Astrocyte (in vitro differentiated cells and primary cell): ENCODE data around the gene PIH1D1. TPM values are rescaled to one million over a fixed set of nuclear protein-coding genes. Genes with fewer than 3 reads are reported as not detected.

Experiments
- DNase-seq: peaks from one replicate; pipeline ENCODE4 v3.0.0-alpha.2; 2010; ENCODE audit warnings: low read depth
- FAIRE-seq: peaks from 2 replicates; lab custom pipeline; 2011; peaks lifted over from hg19 to GRCh38; lab: Jason Lieb, UNC
- H2AFZ ChIP-seq: 2 replicates; pipeline ENCODE4 v1.6.0; 2012; ENCODE audit warnings: low read depth, low read length, inconsistent platforms
- H3K27ac ChIP-seq: 2 replicates; pipeline ENCODE4 v1.5.1; 2011; ENCODE audit warnings: low read depth, low read length, inconsistent platforms
- H3K27me3 ChIP-seq: 2 replicates; pipeline ENCODE4 v1.6.0; 2011; ENCODE audit warnings: low read length, inconsistent platforms; ENCODE audit not compliant: insufficient read depth
- H3K36me3 ChIP-seq: 2 replicates; pipeline ENCODE4 v1.5.1; 2011; ENCODE audit warnings: low read length, inconsistent platforms; ENCODE audit not compliant: insufficient read depth
- H3K4me1 ChIP-seq: 2 replicates; pipeline ENCODE4 v1.5.1; 2011; ENCODE audit warnings: low read length, inconsistent platforms; ENCODE audit not compliant: insufficient read depth
- H3K4me2 ChIP-seq: 2 replicates; pipeline ENCODE4 v1.6.0; 2012; ENCODE audit warnings: low read length, inconsistent platforms
- H3K4me3 ChIP-seq: 2 replicates; pipeline ENCODE4 v1.5.1; 2011; ENCODE audit warnings: low read depth, mild to moderate bottlenecking, low read length, inconsistent platforms; ENCODE audit not compliant: insufficient read depth
- H3K79me2 ChIP-seq: 2 replicates; pipeline ENCODE4 v1.6.0; 2012; ENCODE audit warnings: mild to moderate bottlenecking, low read length, inconsistent platforms; ENCODE audit not compliant: insufficient read depth
- H3K9ac ChIP-seq: 2 replicates; pipeline ENCODE4 v1.6.0; 2012; ENCODE audit warnings: mild to moderate bottlenecking, low read length, inconsistent platforms
- H3K9me3 ChIP-seq: 2 replicates; pipeline ENCODE4 v1.5.1; 2012; ENCODE audit warnings: low read depth, mild to moderate bottlenecking, low read length, inconsistent platforms; ENCODE audit not compliant: insufficient read depth
- H4K20me1 ChIP-seq: 2 replicates; pipeline ENCODE4 v1.6.0; 2012; ENCODE audit warnings: low read length, inconsistent platforms; ENCODE audit not compliant: insufficient read depth
- H3K27ac Mint-ChIP-seq: one replicate; pipeline ENCODE4 v1.8.0; 2021; ENCODE audit warnings: mild to moderate bottlenecking, mixed read lengths; ENCODE audit not compliant: unreplicated experiment
- H3K27me3 Mint-ChIP-seq: one replicate; pipeline ENCODE4 v1.8.0; 2021; ENCODE audit warnings: low read depth, mixed read lengths; ENCODE audit not compliant: unreplicated experiment
- H3K36me3 Mint-ChIP-seq: one replicate; pipeline ENCODE4 v1.8.0; 2021; ENCODE audit warnings: low read depth, mixed read lengths; ENCODE audit not compliant: unreplicated experiment
- H3K4me1 Mint-ChIP-seq: one replicate; pipeline ENCODE4 v1.8.0; 2021; ENCODE audit warnings: low read depth, mixed read lengths; ENCODE audit not compliant: unreplicated experiment
- H3K4me3 Mint-ChIP-seq: one replicate; pipeline ENCODE4 v1.8.0; 2021; ENCODE audit warnings: mild to moderate bottlenecking, moderate library complexity, mixed read lengths; ENCODE audit not compliant: unreplicated experiment
- H3K9me3 Mint-ChIP-seq: one replicate; pipeline ENCODE4 v1.8.0; 2021; ENCODE audit warnings: mild to moderate bottlenecking, mixed read lengths; ENCODE audit not compliant: unreplicated experiment
- CTCF ChIP-seq: IDR thresholded peaks from 2 replicates; pipeline ENCODE4 v1.5.1; 2011; ENCODE audit warnings: low read depth, mild to moderate bottlenecking, inconsistent platforms, low read length, moderate library complexity; ENCODE audit not compliant: insufficient read depth
- EZH2 ChIP-seq: IDR thresholded peaks from 2 replicates; pipeline ENCODE4 v1.6.1; 2012; ENCODE audit warnings: mild to moderate bottlenecking, low read length, inconsistent platforms; ENCODE audit not compliant: insufficient read depth
- total RNA-seq: library from RNA; stranded (reverse); gene quantifications from 2 replicates; pipeline ENCODE4 v1.2.1, GENCODE V29; 2021

The PIH1D1 gene
- total RNA-seq, 1 donor from 2014 or later: 61.3 TPM

GRCh38 chr19:49427339-49427738 is 24.3 kb downstream of the PIH1D1 start:
- no peak for FAIRE-seq
- Mint-ChIP-seq H3K4me3 (no peak overlapping the region), H3K27ac (no peak overlapping the region), H3K27me3 (peaks cover 81% of the 10 kb centered on the region), H3K36me3 (no peaks in the 10 kb centered on the region), H3K4me1 (peaks cover 2% of the 10 kb centered on the region), H3K9me3 (peaks cover 3% of the 10 kb centered on the region)
- Histone ChIP-seq H3K4me1 (peaks cover 3% of the 10 kb centered on the region), H3K4me2 (no peak overlapping the region), H3K79me2 (no peaks in the 10 kb centered on the region), H3K4me3 (no peak overlapping the region), H3K9me3 (peaks cover 5% of the 10 kb centered on the region), H3K27me3 (peaks cover 90% of the 10 kb centered on the region), H4K20me1 (no peaks in the 10 kb centered on the region), H3K36me3 (no peaks in the 10 kb centered on the region), H3K9ac (no peak overlapping the region), H3K27ac (no peak overlapping the region), H2AFZ (no peak overlapping the region)
- TF ChIP-seq CTCF (no peak), EZH2 (no peak)
- no peak for DNase-seq

DNA sequence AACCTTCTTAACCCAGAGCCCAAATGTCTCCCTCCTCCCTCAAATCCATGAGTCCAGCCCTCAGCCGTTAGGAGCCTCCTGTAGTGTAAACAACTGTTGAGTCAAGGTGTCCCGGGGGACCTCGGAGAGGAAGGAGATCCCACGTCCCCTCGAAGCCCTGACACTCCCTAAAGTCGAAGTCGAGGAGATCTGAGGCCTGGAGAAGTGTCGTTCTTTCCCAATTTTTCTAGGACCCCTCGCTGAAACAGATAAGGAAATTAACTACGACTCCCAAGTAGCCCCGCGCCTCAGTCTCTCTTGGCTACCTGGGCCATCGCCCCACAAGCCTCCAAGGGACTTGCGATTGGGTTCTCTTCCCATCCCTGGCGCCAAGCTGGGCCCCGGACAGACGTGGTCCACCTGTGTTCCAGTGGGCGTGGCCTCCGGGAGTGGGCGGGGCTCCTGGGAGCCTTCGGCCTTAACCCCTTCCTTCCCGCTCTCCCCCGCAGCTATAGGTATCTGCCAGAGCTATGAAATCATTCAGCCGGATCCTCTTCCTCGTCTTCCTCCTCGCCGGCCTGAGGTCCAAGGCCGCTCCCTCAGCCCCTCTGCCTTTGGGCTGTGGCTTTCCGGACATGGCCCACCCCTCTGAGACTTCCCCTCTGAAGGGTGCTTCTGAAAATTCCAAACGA is 25.6 kb downstream of the PIH1D1 start:
- Histone ChIP-seq H3K4me2 (no peak overlapping the region), H3K79me2 (no peaks in the 10 kb centered on the region), H3K27ac (no peak overlapping the region), H2AFZ (no peak overlapping the region), H3K36me3 (no peaks in the 10 kb centered on the region), H3K27me3 (peaks cover 93% of the 10 kb centered on the region), H4K20me1 (peaks cover 7% of the 10 kb centered on the region), H3K4me3 (no peak overlapping the region), H3K4me1 (peaks cover 4% of the 10 kb centered on the region), H3K9me3 (no peaks in the 10 kb centered on the region), H3K9ac (no peak overlapping the region)
- no peak for FAIRE-seq
- Mint-ChIP-seq H3K36me3 (peaks cover 3% of the 10 kb centered on the region), H3K9me3 (peaks cover 3% of the 10 kb centered on the region), H3K4me3 (no peak overlapping the region), H3K27me3 (peaks cover 87% of the 10 kb centered on the region), H3K4me1 (peaks cover 5% of the 10 kb centered on the region), H3K27ac (no peak overlapping the region)
- no peak for TF ChIP-seq EZH2
- no peak for TF ChIP-seq CTCF
- DNase-seq: no peak

GRCh38 chr19:49425178-49425577 is 26.4 kb downstream of the PIH1D1 start, which contains the start of gene GFY:
Gene GFY (plus strand): TSS chr19:49425388. CDS start chr19:49426431, 1,043 bp downstream.
- Histone ChIP-seq H3K9me3 (no peaks in the 10 kb centered on the region), H3K36me3 (no peaks in the 10 kb centered on the region), H3K4me3 (no peak within 1 kb of the TSS), H3K27ac (no peak within 1 kb of the TSS), H4K20me1 (peaks cover 7% of the 10 kb centered on the region), H3K27me3 (peaks cover 94% of the 10 kb centered on the region), H3K4me2 (no peak within 1 kb of the TSS), H3K79me2 (no peaks in the 10 kb centered on the region), H2AFZ (no peak within 1 kb of the TSS), H3K9ac (no peak within 1 kb of the TSS), H3K4me1 (peaks cover 4% of the 10 kb centered on the region)
- H3K4me3 Mint-ChIP-seq: no peak within 1 kb of the TSS
- DNase-seq (no peak), FAIRE-seq (no peak)
- H3K27me3 Mint-ChIP-seq: peaks cover 88% of the 10 kb centered on the region
- peaks cover 5% of the 10 kb centered on the region for H3K4me1 Mint-ChIP-seq
- H3K36me3 Mint-ChIP-seq: peaks cover 3% of the 10 kb centered on the region
- no peak for TF ChIP-seq EZH2
- no peak for TF ChIP-seq CTCF
- H3K9me3 Mint-ChIP-seq: peaks cover 3% of the 10 kb centered on the region
- H3K27ac Mint-ChIP-seq: no peak within 1 kb of the TSS
